Measurements from ENCODE around the gene PLK5.
"Not testable (repeated sequence)": the region's sequence is repeated elsewhere in the genome, so short reads cannot be mapped to it uniquely, and the experiment has no call there.

Gene PLK5

GRCh38 chr19:1523412-1524286 is at the start of gene PLK5:
PLK5 (plus strand) TSS chr19:1524077; CDS start chr19:1526997, 2,920 bp downstream.
- DNase-seq (ENCODE audit: low read depth): no peak

- DNase-seq (ENCODE audit: low read depth): no peak
These were observed 49.0 kb upstream of the PLK5 start for GRCh38 chr19:1474765-1475351.

DNA sequence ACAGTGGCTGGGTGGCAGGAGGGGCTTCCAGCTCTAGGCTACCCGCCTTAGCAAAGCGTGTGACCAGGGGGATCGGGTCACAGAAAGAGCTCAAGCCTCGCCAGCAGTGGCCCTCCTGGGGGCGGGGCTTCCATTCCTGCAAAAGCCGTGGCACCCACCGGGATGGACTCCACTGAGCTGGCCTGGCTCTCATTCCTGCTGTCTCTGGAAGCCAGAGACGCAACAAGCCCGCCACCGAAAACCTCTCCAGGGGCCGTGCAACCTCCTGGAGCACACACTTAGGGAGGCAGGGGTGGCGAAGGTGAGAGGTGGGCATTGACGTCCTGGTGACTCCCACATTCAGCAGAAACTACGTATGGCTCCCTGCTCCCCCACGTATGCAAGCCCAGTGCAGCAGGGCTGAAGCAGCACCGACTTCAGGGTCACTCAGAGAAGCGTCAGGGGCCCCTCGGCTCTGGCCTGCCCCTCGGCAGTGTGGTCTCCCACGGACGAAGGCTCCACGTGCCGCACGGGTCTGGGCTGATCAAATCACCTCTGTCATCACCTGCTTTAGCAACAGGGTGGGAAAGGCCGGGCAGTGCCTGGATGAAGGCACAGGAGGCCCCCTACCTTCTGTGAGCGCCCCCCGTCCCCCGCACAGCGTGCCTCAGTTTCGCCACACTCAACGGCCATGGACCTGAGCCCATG is 48.0 kb upstream of the PLK5 start:
- no peak for DNase-seq (ENCODE audit: low read depth)

- DNase-seq (ENCODE audit: low read depth): not testable (repeated sequence)
These were observed 46.8 kb upstream of the PLK5 start for GRCh38 chr19:1477056-1477455.

GRCh38 chr19:1478934-1479707 is 44.8 kb upstream of the PLK5 start, which contains the start of gene C19orf25:
C19orf25 (minus strand) TSS chr19:1479215; CDS start chr19:1478903, 312 bp downstream.
- DNase-seq (ENCODE audit: low read depth): peak; percentile 80

DNA sequence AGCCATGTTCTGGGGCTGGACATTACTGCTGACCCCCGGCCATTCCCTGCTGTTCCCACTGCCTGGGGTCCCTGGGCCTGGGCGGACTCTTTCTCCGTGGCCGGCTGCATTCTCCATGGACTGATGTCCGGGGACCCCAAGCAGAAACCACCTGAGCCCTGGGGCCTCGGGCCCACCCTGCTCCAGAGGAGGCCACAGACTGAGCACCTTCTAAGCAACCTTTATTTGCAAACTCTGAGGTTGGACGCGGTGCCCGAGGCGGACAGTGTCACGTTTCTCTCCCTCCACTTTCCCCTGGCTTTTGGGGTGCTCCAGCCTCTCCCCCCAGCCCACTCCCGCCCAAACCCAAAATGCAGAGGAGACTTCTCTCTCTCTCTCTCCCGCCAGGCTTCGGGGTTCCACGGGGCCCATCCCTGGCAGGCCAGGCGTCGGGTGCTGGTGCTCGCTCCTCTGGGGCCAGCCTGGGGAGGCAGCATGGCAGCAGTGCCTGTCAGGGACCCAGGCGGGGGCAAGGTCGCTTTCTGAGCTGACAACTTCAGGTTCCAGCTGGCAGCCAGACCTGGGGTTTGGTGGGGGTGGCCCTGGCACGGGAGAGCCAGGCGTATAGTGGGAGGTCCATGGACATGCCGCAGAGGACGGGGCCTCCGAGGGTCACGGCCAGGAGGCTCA is 42.5 kb upstream of the PLK5 start:
- DNase-seq (ENCODE audit: low read depth): no peak

- no peak for DNase-seq (ENCODE audit: low read depth)
These were observed 42.0 kb upstream of the PLK5 start for GRCh38 chr19:1481893-1482360.

GRCh38 chr19:1482361-1483130 is 41.3 kb upstream of the PLK5 start:
- no peak for DNase-seq (ENCODE audit: low read depth)

DNA sequence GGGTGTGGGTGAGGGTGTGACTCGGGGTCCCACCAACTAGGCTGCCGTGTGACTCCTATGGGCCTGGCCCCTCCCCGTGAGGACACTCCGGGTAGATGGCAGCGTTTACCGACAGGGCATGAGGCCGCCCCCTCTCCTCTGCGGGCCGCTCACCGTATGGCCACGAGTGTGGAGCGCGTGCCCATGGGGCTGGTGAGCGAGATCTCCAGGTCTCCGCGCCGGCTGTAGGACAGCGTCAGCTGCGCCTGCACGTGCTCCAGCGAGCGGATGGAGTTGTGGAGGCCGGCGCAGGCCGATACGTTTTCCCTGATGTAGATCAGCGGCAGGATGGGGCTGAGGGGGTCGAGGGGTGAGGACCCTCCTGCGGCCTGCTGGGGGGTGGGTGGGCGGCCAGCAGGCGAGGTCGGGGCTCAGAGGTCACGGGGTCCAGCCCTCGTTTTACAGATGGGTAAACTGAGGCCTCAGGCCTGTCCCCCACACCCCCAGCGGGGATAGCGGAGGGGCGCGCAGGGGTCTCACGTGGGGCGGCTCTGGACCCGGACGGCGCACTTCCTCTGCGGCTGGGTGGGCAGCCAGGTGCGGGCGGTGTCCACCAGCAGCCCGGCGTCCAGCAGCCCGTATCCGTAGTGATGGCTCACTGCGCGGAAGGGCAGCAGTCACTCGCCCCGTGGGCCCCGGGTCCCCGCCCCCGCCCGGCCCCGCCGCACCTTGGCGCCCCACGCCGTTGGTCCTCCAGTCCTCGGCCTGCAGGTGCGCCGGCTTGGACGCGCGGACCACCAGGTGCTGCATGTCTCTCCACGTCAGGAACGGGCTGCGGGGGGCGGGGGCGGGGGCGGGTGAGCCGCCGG is 40.5 kb upstream of the PLK5 start:
- no peak for DNase-seq (ENCODE audit: low read depth)

- no peak for DNase-seq (ENCODE audit: low read depth)
These were observed 39.9 kb upstream of the PLK5 start for GRCh38 chr19:1483979-1484428.

DNA sequence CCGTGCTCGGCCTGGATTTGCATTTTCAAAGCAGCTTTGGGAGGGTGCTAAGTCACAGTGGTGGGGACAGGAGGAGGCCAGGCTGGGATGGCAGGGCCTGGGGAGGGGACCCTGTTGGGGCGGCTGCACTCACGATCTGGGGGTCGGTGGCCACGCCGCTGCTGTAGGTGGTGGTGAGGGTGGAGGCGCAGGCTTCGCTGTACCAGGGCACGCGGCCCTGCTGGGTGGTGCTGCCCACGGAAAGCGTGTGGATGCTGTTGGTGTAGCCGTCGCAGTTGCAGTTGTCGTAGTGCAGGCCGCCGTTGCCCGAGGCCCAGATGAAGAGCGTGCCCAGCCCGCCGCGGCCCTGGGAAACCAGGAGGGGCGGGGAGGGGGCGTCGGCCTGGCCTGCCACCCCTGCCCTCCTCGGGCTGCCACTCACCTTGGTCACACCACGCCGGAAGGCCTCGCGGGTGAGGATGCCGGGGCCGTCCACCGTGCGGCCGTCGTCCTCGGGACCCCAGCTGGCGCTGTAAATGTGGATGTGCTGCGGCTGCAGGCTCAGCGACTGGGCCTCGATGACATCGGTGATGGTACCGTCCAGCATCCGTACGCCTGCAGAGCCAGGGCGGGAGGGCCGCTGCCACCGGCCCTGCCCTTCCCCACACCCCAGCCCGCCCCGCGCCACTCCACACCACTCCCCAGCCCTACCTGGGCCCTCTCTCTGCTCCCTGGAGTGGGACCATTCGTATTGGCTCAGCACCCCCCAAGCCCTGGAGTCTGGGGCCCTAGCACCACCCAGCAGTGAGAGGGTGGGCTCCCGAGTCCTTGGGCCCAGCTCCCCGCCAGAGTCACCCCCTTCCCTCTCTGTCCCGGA is 36.9 kb upstream of the PLK5 start:
- no peak for DNase-seq (ENCODE audit: low read depth)

- DNase-seq (ENCODE audit: low read depth): no peak
These were observed 36.1 kb upstream of the PLK5 start for GRCh38 chr19:1487576-1488281.

DNA sequence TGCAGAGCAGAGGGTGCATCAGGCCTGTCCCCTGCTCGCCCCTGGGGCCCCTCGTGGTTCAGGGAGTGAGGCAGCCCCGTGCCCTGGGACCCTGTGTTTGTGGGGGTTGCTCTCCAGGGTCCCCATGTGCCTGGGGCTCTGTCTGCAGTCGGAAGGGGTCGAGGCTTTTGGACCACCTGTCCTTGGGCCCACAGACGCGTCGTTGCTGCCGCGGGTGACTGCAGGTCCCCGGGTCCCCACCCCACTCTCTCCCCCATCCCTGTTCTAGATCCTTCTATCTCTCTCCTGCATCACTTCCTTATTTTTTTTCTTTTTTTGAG is 35.6 kb upstream of the PLK5 start:
- DNase-seq (ENCODE audit: low read depth): no peak

DNA sequence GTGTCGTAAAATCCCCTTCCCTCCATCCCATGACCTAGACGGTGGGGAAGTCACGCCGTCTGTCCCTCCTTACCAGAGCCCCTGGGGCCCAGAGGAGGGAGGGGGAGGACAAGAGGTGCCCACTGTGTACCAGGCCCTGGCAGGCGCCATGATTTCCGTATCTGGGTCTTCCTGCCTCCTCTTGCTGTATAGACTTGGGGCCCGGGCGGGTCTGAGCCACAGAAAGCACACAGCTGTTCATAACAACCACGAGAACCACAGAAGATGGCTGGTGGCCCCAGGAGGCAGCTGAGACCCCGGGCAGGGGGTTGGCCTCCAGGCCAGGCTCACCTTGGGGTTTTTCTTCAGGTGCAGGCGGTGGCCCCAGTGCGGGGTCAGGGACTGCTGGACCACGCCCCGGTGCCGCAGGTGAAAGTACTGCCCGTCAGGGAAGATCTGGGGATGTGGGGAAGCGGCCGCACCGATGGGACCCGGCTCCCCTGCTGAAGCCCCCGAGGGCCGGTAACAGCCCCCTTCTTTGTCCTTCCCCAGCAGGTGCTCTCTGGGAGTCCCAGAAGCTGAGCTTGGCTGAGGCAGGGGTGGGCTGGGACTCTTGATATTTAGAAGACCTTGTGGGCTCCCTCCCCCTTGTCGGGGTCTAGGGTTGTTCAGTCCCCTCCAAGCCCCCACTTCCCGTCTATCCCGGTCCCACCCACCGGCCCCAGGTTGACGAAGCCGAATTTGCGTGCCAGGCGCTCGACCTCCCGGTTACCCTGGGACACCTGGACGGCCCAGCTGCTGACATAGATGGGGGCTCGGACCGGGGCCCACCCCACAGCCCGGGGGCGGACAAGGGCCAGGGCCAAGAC is 34.2 kb upstream of the PLK5 start:
- DNase-seq (ENCODE audit: low read depth): no peak

DNA sequence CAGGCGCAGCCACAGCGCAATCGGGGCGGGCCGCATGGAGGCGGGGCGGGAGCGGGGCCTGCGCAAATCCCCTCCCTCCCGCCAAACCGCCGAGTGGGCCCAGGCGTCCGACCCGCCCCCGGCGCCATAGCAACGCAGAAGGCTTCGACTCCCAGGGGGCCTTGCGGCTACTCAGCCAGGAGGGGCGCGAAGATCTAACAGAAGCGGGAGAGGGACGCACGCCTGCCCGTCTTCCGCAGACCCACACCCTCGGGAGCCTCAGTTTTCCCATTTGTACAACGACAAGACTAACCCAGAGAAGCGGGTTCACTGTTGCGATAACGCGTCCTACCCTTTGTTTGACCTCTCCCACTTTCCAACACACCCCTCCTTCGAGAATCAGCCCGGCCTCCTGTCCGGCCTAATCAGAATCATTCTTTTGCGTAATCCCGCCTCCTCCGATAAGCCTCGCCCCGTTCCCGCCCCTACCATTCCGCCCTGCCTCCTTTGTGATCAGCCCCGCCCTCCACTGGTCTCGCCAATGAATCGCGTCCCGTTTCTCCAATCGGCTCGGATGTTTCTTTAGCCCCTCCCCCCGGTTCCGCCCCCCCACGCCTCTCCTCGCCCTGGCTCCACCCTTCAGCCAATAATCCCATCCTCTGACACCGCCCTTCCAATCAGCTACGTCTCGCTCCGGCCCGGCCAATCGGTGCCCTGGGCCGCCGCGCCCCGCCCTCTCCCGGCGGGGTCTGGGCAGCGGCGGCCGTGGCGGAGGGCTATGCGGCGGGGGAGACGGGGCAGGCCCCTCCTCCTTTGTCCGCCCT is 33.4 kb upstream of the PLK5 start, which contains the start of gene PCSK4:
TSS of gene PCSK4 (minus strand) at position 40 of the 803 bp plus-strand sequence. CDS start at position 36, 4 bp downstream.
- DNase-seq (ENCODE audit: low read depth): peak; percentile 93
